Measurements from ENCODE around the gene DHFR.

GRCh38 chr5:80592105-80592504 lies 62.7 kb downstream of the DHFR start:
- TF ChIP-seq CTCF (IDR thresholded peaks at IDR 0.05): no peak
- TF ChIP-seq EZH2 (IDR thresholded peaks at IDR 0.05; ENCODE audit: borderline replicate concordance, insufficient read depth, low read depth, low read length, poor library complexity, severe bottlenecking): no peak

Data from B cell (primary cell).